GM21786 (cell line): ENCODE measurements around the gene TNXB.
"Not testable (repeated sequence)": the region's sequence is repeated elsewhere in the genome, so short reads cannot be mapped to it uniquely, and the experiment has no call there.

ENCODE experiments used
- ATAC-seq: cut with Tn5 transposase; IDR thresholded peaks from one replicate; pipeline ENCODE4 v1.9.1; 2021; ENCODE audit not compliant: unreplicated experiment

TNXB gene

GRCh38 chr6:32109114-32109764, at the start of gene TNXB:
TNXB (minus strand) TSS chr6:32109338; CDS start chr6:32098198, 11,140 bp downstream.
- no peak for ATAC-seq

GRCh38 chr6:32158052-32158451, 48.9 kb upstream of the TNXB start:
- ATAC-seq: no peak

- ATAC-seq: no peak
These were observed 47.8 kb upstream of the TNXB start for GRCh38 chr6:32156891-32157290.

GRCh38 chr6:32154514-32155161, 45.5 kb upstream of the TNXB start:
- ATAC-seq: no peak

- no peak for ATAC-seq
These were observed 44.7 kb upstream of the TNXB start, which contains the start of gene PPT2 for GRCh38 chr6:32153564-32154513. PPT2 (plus strand) TSS chr6:32154141; CDS start chr6:32154595, 454 bp downstream.

GRCh38 chr6:32152769-32153563, 43.8 kb upstream of the TNXB start:
- no peak for ATAC-seq

GRCh38 chr6:32151863-32152768, 43.0 kb upstream of the TNXB start, which contains the start of gene PRRT1:
PRRT1 (minus strand) TSS chr6:32151939; CDS start chr6:32151827, 112 bp downstream.
- no peak for ATAC-seq

- no peak for ATAC-seq
These were observed 42.2 kb upstream of the TNXB start for GRCh38 chr6:32151181-32151862.

GRCh38 chr6:32149932-32150870, 41.1 kb upstream of the TNXB start:
- ATAC-seq: no peak

GRCh38 chr6:32149092-32149755, 40.1 kb upstream of the TNXB start:
- no peak for ATAC-seq

- ATAC-seq: no peak
These were observed 39.4 kb upstream of the TNXB start for GRCh38 chr6:32148289-32149091.

GRCh38 chr6:32147401-32148132, 38.4 kb upstream of the TNXB start:
- no peak for ATAC-seq

- ATAC-seq: no peak
These were observed 37.5 kb upstream of the TNXB start for GRCh38 chr6:32146687-32147086.

- ATAC-seq: no peak
These were observed 37.1 kb upstream of the TNXB start for GRCh38 chr6:32146287-32146686.

- ATAC-seq: not testable (repeated sequence)
These were observed 35.1 kb upstream of the TNXB start for GRCh38 chr6:32144238-32144637.
